ENCODE data around the gene IMMP2L. TPM values are rescaled to one million over a fixed set of nuclear protein-coding genes. Genes with fewer than 3 reads are reported as not detected.

The IMMP2L gene
- total and polyA plus RNA-seq, 2 of the 4 experiments (the other 2 are of a cell fraction) = 5.8 to 9.3 TPM

GRCh38 chr7:111232249-111233084, 329.8 kb downstream of the IMMP2L start:
- CTCF ChIA-PET = interaction anchor here (0.7 kb wide), 2 partner anchors 24 to 532 kb away, joined by 4 to 5 read pairs; no protein-coding TSS in a partner anchor
- Histone ChIP-seq H2BK5ac (ENCODE audit: low read depth, low read length, poor library complexity, severe bottlenecking) (peak overlapping the region; percentile 71), H3K9me1 (ENCODE audit: insufficient read depth, low read length) (peaks cover 3% of the 10 kb centered on the region), H2AK9ac (replicated peaks; ENCODE audit: low read depth, low read length, poor library complexity) (no peak overlapping the region), H2AK5ac (ENCODE audit: low read depth, low read length) (no peak overlapping the region), H3K9me3 (ENCODE audit: control insufficient read depth, insufficient read depth, low read length) (no peaks in the 10 kb centered on the region), H2BK15ac (ENCODE audit: low read depth, low read length) (peak overlapping the region; percentile 5; the same call in 2 of the 3 replicates), H2AFZ (replicated peaks; ENCODE audit: low read length, poor library complexity) (no peak overlapping the region), H4K5ac (ENCODE audit: low read depth, low read length) (peak overlapping the region; percentile 44; the same call in 1 of the 2 replicates), H3K9ac (ENCODE audit: low read depth, low read length) (no peak overlapping the region), H3K23ac (ENCODE audit: low read depth, low read length) (peak overlapping the region; percentile 28; the same call in 1 of the 2 replicates), H2BK20ac (ENCODE audit: low read depth, low read length) (peak overlapping the region; percentile 83), H3K79me1 (ENCODE audit: low read depth in 1 of 2, low read length in 2 of 2) (no peaks in the 10 kb centered on the region), H4K91ac (ENCODE audit: insufficient read depth, low read depth, low read length) (peak overlapping the region; percentile 52; the same call in 1 of the 2 replicates), H4K20me1 (ENCODE audit: insufficient read depth, low read length) (no peaks in the 10 kb centered on the region), H3K4me1 (ENCODE audit: control insufficient read depth, insufficient read depth, low read length) (peaks cover 3% of the 10 kb centered on the region), H3K14ac (replicated peaks; ENCODE audit: low read depth, low read length) (peak overlapping the region; percentile 8), H3K4me2 (ENCODE audit: low read depth, low read length) (peak overlapping the region; percentile 66; the same call in 1 of the 2 replicates), H3K4me3 (ENCODE audit: insufficient read depth, low read depth, low read length) (no peak overlapping the region), H3K36me3 (ENCODE audit: control insufficient read depth, insufficient read depth, low read length) (no peaks in the 10 kb centered on the region), H4K8ac (ENCODE audit: low read depth in 2 of 2, low read length in 2 of 2) (peak overlapping the region in 1 of 2 experiments; percentile 16; a peak in 2 of 4 replicates), H2BK120ac (ENCODE audit: low read depth, low read length) (peak overlapping the region; percentile 39), H3K27ac (ENCODE audit: insufficient read depth, low read length) (no peak overlapping the region), H3K4ac (ENCODE audit: low read depth, low read length) (peak overlapping the region; percentile 41), H3K18ac (ENCODE audit: low read depth, low read length) (peak overlapping the region; percentile 61; the same call in 1 of the 2 replicates), H3K56ac (ENCODE audit: extremely low read depth, insufficient read depth, low read length) (no peak overlapping the region), H3K27me3 (ENCODE audit: control insufficient read depth, insufficient read depth, low read length) (no peaks in the 10 kb centered on the region)
- TF ChIP-seq FOS (IDR thresholded peaks at IDR 0.05; ENCODE audit: low read depth, low read length) (peak; percentile 40; the same call in 1 of the 2 replicates), ELK1 (IDR thresholded peaks at IDR 0.05; ENCODE audit: borderline replicate concordance, low read depth, low read length) (no peak)
- POLR2A ChIA-PET (ENCODE audit: unreplicated experiment) = no interaction called here
- WGBS, 2 experiments (ENCODE audit: extremely low coverage in 2 of 2, insufficient read length in 1 of 2) = 93% methylated on average over 2 of the region's 3 CpGs; no CpG with 5 or more reads in 1 of the 2 experiments
- intact Hi-C loops (cut with micrococcal nuclease) (no loop called here), in situ Hi-C loops (cut with MboI; ENCODE audit: low sequenced_read_pairs) (no loop called here), dilution Hi-C loops (cut with HindIII; ENCODE audit: low sequenced_read_pairs, unreplicated experiment) (no loop called here)
- DNase-seq (peak; percentile 75), ATAC-seq (ENCODE audit: low read depth) (peak; percentile 82)
- no TSS peak for BruUV-seq (replicated peaks)
